ENCODE results near the gene GRHL1. TPM values are rescaled to one million over a fixed set of nuclear protein-coding genes. Genes with fewer than 3 reads are reported as not detected.
A peak's percentile ranks its signal among the peaks of the same experiment; 100 is the strongest.
"Not testable (repeated sequence)": the region's sequence is repeated elsewhere in the genome, so short reads cannot be mapped to it uniquely, and the experiment has no call there.

The GRHL1 gene
- total and polyA plus RNA-seq, 10 donors, result 0.20 to 3.0 (median 1.2) TPM

- Histone ChIP-seq H3K4me1 (peaks cover 0 to 19% (median 11%) of the 10 kb centered on the region in 6 donors), H3K9me3 (no peaks in the 10 kb centered on the region), H3K36me3 (no peaks in the 10 kb centered on the region), H3K27me3 (replicated peaks in 1 of 7) (peaks cover 0 to 18% (median 0%) of the 10 kb centered on the region in 7 donors), H3K4me3 (no peak overlapping the region), H3K27ac (peak overlapping the region in 5 of 8 donors; percentile 23 to 51 (median 33))
- TF ChIP-seq POLR2AphosphoS5 (IDR thresholded peaks at IDR 0.05), result peak; percentile 61 to 71 (median 71)
- TF ChIP-seq CTCF (IDR thresholded peaks at IDR 0.05 in 8 of 11, conservative IDR thresholded peaks at IDR 0.05 in 3 of 11), result no peak
- DNase-seq, result peak; percentile 82
- intact Hi-C loops (cut with DNase I; ENCODE audit: low total_unique reads), result no loop called here
- 69 to 85% (median 81%) methylated on average over 26 to 36 of the region's 36 CpGs for WGBS, 5 donors
These were observed 58.6 kb downstream of the GRHL1 start for GRCh38 chr2:10009811-10010781.

- Histone ChIP-seq H3K27me3 (replicated peaks in 1 of 7) (peaks cover 0 to 17% (median 0%) of the 10 kb centered on the region in 7 donors), H3K4me1 (peaks cover 0 to 19% (median 11%) of the 10 kb centered on the region in 6 donors)
- 94 to 97% (median 97%) methylated on average over 52 of the region's 52 CpGs for WGBS, 5 donors
- H3K27ac ChIP-seq; intact Hi-C loops (cut with DNase I; ENCODE audit: low total_unique reads); H3K9me3 ChIP-seq; H3K36me3 ChIP-seq; H3K4me3 ChIP-seq: not testable (repeated sequence)
- DNase-seq, result peak; percentile 39
These were observed 59.5 kb downstream of the GRHL1 start for GRCh38 chr2:10010861-10011605.

GRCh38 chr2:10011606-10012325, 60.3 kb downstream of the GRHL1 start:
- H3K27me3 ChIP-seq (replicated peaks in 1 of 7); H3K27ac ChIP-seq; intact Hi-C loops (cut with DNase I; ENCODE audit: low total_unique reads); H3K9me3 ChIP-seq; H3K4me3 ChIP-seq; H3K36me3 ChIP-seq: not testable (repeated sequence)
- H3K4me1 ChIP-seq, result peaks cover 0 to 16% (median 11%) of the 10 kb centered on the region in 6 donors
- DNase-seq, result peak; percentile 70
- 92 to 97% (median 95%) methylated on average over 60 to 61 of the region's 61 CpGs for WGBS, 5 donors

GRCh38 chr2:10012366-10012962, 61.0 kb downstream of the GRHL1 start:
- 94 to 96% (median 95%) methylated on average over 37 of the region's 37 CpGs for WGBS, 5 donors
- DNase-seq, result peak; percentile 51
- intact Hi-C loops (cut with DNase I; ENCODE audit: low total_unique reads), result not testable (repeated sequence)

GRCh38 chr2:10012963-10013461, 61.5 kb downstream of the GRHL1 start:
- H3K27me3 ChIP-seq (replicated peaks in 1 of 7), result peaks cover 0 to 6% (median 0%) of the 10 kb centered on the region in 7 donors
- H3K9me3 ChIP-seq, result peaks cover 0 to 13% (median 5%) of the 10 kb centered on the region in 8 donors
- DNase-seq, result peak; percentile 71
- no peak overlapping the region for H3K27ac ChIP-seq
- H3K4me3 ChIP-seq, result no peak overlapping the region
- intact Hi-C loops (cut with DNase I; ENCODE audit: low total_unique reads), result no loop called here
- peaks cover 0 to 15% (median 11%) of the 10 kb centered on the region in 6 donors for H3K4me1 ChIP-seq
- no peak for TF ChIP-seq CTCF (IDR thresholded peaks at IDR 0.05 in 8 of 11, conservative IDR thresholded peaks at IDR 0.05 in 3 of 11)
- TF ChIP-seq POLR2A (IDR thresholded peaks at IDR 0.05), result no peak
- TF ChIP-seq POLR2AphosphoS5 (IDR thresholded peaks at IDR 0.05), result no peak
- H3K36me3 ChIP-seq, result no peaks in the 10 kb centered on the region
- WGBS, 5 donors, result 91 to 94% (median 94%) methylated on average over 29 of the region's 29 CpGs

More at GRCh38 chr2:10012366-10012962, 61.0 kb downstream of the GRHL1 start:
- peaks cover 0 to 15% (median 11%) of the 10 kb centered on the region in 6 donors for H3K4me1 ChIP-seq
- not testable (repeated sequence) for H3K36me3 ChIP-seq; H3K27me3 ChIP-seq (replicated peaks in 1 of 7); H3K4me3 ChIP-seq; H3K9me3 ChIP-seq; H3K27ac ChIP-seq

- WGBS, 5 donors, result 93 to 98% (median 94%) methylated on average over 43 of the region's 43 CpGs
- peak; percentile 48 for DNase-seq
- peaks cover 0 to 14% (median 5%) of the 10 kb centered on the region in 8 donors for H3K9me3 ChIP-seq
- H3K27me3 ChIP-seq (replicated peaks in 1 of 7); H3K27ac ChIP-seq; H3K36me3 ChIP-seq; H3K4me3 ChIP-seq; intact Hi-C loops (cut with DNase I; ENCODE audit: low total_unique reads): not testable (repeated sequence)
- H3K4me1 ChIP-seq, result peaks cover 0 to 19% (median 11%) of the 10 kb centered on the region in 6 donors
These were observed 62.3 kb downstream of the GRHL1 start for GRCh38 chr2:10013651-10014417.
